ENCODE data around the gene NUDT5.

DNA sequence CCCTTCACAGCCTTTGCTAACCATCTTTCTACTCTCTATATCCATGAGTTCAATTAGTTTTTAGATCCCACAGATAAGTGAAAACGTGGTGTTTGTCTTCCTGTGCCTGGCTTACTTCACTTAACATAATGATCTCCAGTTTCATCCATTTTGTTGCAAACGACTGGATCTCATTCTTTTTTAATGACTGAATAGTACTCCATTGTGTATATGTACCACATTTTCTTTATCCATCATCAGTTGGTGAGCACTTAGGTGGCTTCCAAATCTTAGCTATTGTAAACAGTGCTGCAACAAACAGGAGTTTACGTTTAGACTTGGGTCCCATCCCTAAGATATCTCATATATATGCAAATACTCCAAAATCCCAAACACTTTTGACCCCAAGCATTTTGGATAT is 9.4 kb upstream of the NUDT5 start:
- TF ChIP-seq, protein P1, sequence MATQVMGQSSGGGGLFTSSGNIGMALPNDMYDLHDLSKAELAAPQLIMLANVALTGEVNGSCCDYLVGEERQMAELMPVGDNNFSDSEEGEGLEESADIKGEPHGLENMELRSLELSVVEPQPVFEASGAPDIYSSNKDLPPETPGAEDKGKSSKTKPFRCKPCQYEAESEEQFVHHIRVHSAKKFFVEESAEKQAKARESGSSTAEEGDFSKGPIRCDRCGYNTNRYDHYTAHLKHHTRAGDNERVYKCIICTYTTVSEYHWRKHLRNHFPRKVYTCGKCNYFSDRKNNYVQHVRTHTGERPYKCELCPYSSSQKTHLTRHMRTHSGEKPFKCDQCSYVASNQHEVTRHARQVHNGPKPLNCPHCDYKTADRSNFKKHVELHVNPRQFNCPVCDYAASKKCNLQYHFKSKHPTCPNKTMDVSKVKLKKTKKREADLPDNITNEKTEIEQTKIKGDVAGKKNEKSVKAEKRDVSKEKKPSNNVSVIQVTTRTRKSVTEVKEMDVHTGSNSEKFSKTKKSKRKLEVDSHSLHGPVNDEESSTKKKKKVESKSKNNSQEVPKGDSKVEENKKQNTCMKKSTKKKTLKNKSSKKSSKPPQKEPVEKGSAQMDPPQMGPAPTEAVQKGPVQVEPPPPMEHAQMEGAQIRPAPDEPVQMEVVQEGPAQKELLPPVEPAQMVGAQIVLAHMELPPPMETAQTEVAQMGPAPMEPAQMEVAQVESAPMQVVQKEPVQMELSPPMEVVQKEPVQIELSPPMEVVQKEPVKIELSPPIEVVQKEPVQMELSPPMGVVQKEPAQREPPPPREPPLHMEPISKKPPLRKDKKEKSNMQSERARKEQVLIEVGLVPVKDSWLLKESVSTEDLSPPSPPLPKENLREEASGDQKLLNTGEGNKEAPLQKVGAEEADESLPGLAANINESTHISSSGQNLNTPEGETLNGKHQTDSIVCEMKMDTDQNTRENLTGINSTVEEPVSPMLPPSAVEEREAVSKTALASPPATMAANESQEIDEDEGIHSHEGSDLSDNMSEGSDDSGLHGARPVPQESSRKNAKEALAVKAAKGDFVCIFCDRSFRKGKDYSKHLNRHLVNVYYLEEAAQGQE (IDR thresholded peaks at IDR 0.05; ENCODE audit: insufficient replicate concordance, low read depth) = no peak
- TF ChIP-seq, protein P2, sequence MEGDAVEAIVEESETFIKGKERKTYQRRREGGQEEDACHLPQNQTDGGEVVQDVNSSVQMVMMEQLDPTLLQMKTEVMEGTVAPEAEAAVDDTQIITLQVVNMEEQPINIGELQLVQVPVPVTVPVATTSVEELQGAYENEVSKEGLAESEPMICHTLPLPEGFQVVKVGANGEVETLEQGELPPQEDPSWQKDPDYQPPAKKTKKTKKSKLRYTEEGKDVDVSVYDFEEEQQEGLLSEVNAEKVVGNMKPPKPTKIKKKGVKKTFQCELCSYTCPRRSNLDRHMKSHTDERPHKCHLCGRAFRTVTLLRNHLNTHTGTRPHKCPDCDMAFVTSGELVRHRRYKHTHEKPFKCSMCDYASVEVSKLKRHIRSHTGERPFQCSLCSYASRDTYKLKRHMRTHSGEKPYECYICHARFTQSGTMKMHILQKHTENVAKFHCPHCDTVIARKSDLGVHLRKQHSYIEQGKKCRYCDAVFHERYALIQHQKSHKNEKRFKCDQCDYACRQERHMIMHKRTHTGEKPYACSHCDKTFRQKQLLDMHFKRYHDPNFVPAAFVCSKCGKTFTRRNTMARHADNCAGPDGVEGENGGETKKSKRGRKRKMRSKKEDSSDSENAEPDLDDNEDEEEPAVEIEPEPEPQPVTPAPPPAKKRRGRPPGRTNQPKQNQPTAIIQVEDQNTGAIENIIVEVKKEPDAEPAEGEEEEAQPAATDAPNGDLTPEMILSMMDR (IDR thresholded peaks at IDR 0.05; ENCODE audit: insufficient read depth, low read length) = no peak
- TF ChIP-seq POLR2AphosphoS5 (IDR thresholded peaks at IDR 0.05; ENCODE audit: low read depth) = no peak

Measured in HL-60 (cell line).